BE2C (cell line): Measurements from ENCODE around the gene NUP85.
"Not testable (repeated sequence)": the region's sequence is repeated elsewhere in the genome, so short reads cannot be mapped to it uniquely, and the experiment has no call there.

Experiments used
- DNase-seq: peaks from one replicate; pipeline ENCODE4 v3.0.0-alpha.2; 2020
- H3K27me3 ChIP-seq: fragments of 250-450 bp; sonication (Bioruptor Pico); 2 replicates; pipeline ENCODE4 v1.5.1; 2020; ENCODE audit warnings: mild to moderate bottlenecking
- H3K36me3 ChIP-seq: fragments of 250-450 bp; sonication (Bioruptor Pico); 2 replicates; pipeline ENCODE4 v1.5.1; 2020; ENCODE audit warnings: mild to moderate bottlenecking
- H3K4me1 ChIP-seq: fragments of 250-450 bp; sonication (Bioruptor Pico); 2 replicates; pipeline ENCODE4 v1.5.1; 2020
- H3K4me3 ChIP-seq: 2 replicates; pipeline ENCODE4 v1.5.1; 2011; ENCODE audit warnings: low read depth, low read length
- H3K9me3 ChIP-seq: fragments of 250-450 bp; sonication (Bioruptor Pico); 2 replicates; pipeline ENCODE4 v1.5.1; 2020
- CTCF ChIP-seq: IDR thresholded peaks from 2 replicates; pipeline ENCODE4 v1.5.1; 2012; ENCODE audit warnings: mild to moderate bottlenecking, low read depth, low read length

NUP85 gene

GRCh38 chr17:75191584-75191983, 13.9 kb upstream of the NUP85 start:
- no peak overlapping the region for H3K4me3 ChIP-seq
- H3K9me3 ChIP-seq = no peaks in the 10 kb centered on the region; the same call in 1 of the 2 replicates
- H3K36me3 ChIP-seq = no peaks in the 10 kb centered on the region
- no peak for DNase-seq
- no peaks in the 10 kb centered on the region for H3K4me1 ChIP-seq
- no peaks in the 10 kb centered on the region for H3K27me3 ChIP-seq
- TF ChIP-seq CTCF = no peak

- TF ChIP-seq CTCF = no peak
- no peak for DNase-seq
- no peak overlapping the region for H3K4me3 ChIP-seq
- no peaks in the 10 kb centered on the region for H3K36me3 ChIP-seq
- H3K27me3 ChIP-seq = no peaks in the 10 kb centered on the region
- H3K4me1 ChIP-seq = no peaks in the 10 kb centered on the region
- H3K9me3 ChIP-seq = no peaks in the 10 kb centered on the region; the same call in 1 of the 2 replicates
Measured at GRCh38 chr17:75194879-75195278, 10.6 kb upstream of the NUP85 start.

- Histone ChIP-seq H3K27me3 (no peaks in the 10 kb centered on the region), H3K4me3 (no peak overlapping the region), H3K36me3 (no peaks in the 10 kb centered on the region), H3K9me3 (no peaks in the 10 kb centered on the region), H3K4me1 (no peaks in the 10 kb centered on the region)
- no peak for TF ChIP-seq CTCF
- DNase-seq = no peak
Measured at GRCh38 chr17:75199886-75200618, 5.4 kb upstream of the NUP85 start.

DNA sequence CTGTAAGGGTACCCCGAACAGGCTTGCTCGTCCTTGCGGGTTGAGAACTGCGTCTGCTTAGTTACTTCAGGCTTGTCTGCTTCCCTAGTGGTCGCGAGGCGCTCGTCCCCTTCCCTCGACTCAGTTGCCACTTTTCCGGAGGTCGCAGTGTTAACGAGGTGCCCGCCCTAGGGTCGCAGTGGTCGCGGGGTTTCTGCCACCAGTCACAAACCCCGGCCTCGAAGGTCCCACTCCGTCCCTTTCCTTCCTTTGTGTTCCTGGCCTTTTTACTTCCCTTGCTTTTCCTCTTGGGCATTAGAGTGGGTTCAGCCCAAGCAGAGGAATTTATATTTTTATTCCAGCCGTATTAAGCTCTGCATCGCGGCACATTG, 299 bp downstream of the NUP85 start:
- no peaks in the 10 kb centered on the region for H3K4me1 ChIP-seq
- H3K27me3 ChIP-seq = no peaks in the 10 kb centered on the region
- H3K4me3 ChIP-seq = peak overlapping the region; percentile 99
- TF ChIP-seq CTCF = no peak
- DNase-seq = no peak
- H3K9me3 ChIP-seq = no peaks in the 10 kb centered on the region
- peaks cover 28% of the 10 kb centered on the region for H3K36me3 ChIP-seq

- H3K9me3 ChIP-seq, DNase-seq, H3K4me1 ChIP-seq, H3K27me3 ChIP-seq: not testable (repeated sequence)
- Histone ChIP-seq H3K36me3 (peaks cover 40% of the 10 kb centered on the region), H3K4me3 (peak overlapping the region; percentile 99)
Measured at GRCh38 chr17:75207050-75207407, 1.6 kb downstream of the NUP85 start.

GRCh38 chr17:75207760-75208159, 2.3 kb downstream of the NUP85 start:
- DNase-seq = no peak
- TF ChIP-seq CTCF = no peak
- Histone ChIP-seq H3K4me1 (no peaks in the 10 kb centered on the region), H3K9me3 (no peaks in the 10 kb centered on the region), H3K27me3 (no peaks in the 10 kb centered on the region), H3K4me3 (no peak overlapping the region), H3K36me3 (peaks cover 45% of the 10 kb centered on the region)

DNA sequence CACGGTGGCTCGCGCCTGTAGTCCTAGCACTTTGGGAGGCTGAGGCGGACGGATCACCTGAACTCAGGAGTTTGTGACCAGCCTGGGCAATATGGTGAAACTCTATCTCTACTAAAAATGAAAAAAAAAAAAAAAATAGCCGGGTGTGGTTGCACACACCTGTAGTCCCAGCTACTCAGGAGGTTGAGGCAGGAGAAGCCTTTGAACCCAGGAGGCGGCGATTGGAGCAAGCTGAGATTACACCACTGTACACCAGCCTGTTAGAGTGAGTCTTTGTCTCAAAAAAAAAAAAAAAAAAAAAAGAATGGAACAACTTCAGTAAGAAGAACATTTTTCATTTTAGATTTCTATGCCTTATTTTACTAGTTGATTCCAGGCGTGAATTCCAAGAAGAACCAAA, 2.7 kb downstream of the NUP85 start:
- no peaks in the 10 kb centered on the region for H3K9me3 ChIP-seq
- no peaks in the 10 kb centered on the region for H3K27me3 ChIP-seq
- DNase-seq = no peak
- no peak for TF ChIP-seq CTCF
- H3K4me3 ChIP-seq = no peak overlapping the region
- no peaks in the 10 kb centered on the region for H3K4me1 ChIP-seq
- peaks cover 49% of the 10 kb centered on the region for H3K36me3 ChIP-seq
